Activated gamma-delta T cell treated with Interleukin-2 at 50 U/mL for 16 hours (primary cell): ENCODE measurements around the gene SCP2.
"Not testable (repeated sequence)": the region's sequence is repeated elsewhere in the genome, so short reads cannot be mapped to it uniquely, and the experiment has no call there.

Experiments
- DNase-seq: peaks from one replicate; pipeline ENCODE4 v3.0.0-alpha.2; 2020

SCP2 gene

DNA sequence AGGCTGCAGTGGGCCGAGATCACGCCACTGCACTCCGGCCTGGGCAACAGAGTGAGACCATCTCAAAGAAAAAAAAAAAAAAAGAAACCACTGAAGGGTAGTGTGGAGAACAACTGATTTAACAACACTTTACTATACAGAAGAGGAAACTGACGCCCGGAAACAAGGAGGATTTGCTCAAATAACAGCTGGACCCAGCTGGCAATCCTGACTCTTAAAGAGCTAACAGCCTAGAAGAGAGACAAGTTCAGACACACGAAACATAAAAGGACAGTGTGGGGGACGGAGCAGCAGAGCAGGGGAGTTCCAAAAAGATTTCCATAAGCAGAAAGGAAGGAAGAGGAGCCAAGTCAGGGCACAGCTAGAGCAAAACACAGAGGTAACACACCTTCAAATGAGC lies 9.9 kb upstream of the SCP2 start:
- no peak for DNase-seq

DNA sequence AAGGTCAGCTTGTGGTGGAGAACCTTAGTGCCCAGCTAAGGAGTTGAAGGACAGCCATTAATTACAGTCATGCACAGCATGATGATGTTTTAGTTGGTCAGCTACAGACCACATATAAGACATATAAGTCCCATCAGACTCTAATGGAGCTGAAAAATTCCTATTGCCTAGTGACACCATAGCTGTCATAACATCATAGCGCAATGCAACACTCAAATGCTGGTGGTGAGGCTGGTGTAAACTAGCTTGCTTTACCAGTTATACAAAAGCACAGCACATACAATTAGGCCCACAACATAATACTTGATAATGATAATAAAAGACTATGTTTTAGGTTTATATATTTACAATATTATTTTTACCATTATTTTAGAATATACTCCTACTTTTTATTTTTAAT lies 9.5 kb upstream of the SCP2 start:
- no peak for DNase-seq

DNA sequence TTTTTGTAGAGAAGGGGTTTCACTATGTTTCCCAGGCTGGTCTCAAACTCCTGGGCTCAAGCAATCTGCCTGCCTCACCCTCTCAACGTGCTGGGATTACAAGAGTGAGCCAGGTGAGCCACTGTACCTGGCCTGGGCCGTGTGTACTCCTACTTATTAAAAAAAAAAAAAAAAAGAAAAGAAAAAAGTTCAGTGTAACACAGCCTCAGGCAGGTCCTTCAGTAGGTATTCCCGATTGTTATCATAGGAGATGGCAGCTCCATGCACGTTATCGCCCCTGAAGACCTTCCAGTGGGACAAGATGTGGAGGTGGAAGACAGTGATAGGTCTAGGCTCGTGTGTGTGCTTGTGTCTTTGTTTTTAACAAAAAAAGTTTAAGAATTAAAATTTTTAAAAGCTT lies 8.9 kb upstream of the SCP2 start:
- DNase-seq: no peak

DNA sequence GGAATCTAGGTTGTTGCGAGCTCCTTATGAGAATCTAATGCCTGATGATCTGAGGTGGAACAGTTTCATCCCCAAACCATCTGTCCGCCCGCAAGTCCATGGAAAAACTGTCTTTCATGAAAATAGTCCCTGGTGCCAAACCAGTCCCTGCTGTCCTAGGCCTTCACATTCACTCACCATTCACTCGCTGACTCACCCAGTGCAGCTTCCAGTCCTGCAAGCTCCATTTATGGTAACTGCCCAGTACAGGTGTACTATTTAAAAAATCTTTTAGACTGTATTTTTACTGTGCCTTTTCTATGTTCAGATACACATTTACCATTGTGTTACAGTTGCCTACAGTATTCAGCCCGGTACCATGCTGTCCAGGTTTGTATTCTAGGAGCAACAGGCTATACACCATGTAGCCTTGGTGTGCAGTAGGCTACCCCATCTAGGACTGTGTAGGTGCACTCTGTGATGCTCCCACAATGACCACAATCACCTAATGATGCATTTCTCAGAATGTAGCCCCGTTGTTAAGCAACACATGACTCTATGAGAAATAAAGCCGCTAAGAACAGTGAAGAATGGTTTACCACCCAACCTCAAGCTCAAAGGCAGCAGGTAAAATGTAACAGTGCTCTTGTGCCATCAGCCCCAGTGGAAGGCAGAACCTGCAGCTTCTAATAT lies 7.9 kb upstream of the SCP2 start:
- DNase-seq: no peak

DNA sequence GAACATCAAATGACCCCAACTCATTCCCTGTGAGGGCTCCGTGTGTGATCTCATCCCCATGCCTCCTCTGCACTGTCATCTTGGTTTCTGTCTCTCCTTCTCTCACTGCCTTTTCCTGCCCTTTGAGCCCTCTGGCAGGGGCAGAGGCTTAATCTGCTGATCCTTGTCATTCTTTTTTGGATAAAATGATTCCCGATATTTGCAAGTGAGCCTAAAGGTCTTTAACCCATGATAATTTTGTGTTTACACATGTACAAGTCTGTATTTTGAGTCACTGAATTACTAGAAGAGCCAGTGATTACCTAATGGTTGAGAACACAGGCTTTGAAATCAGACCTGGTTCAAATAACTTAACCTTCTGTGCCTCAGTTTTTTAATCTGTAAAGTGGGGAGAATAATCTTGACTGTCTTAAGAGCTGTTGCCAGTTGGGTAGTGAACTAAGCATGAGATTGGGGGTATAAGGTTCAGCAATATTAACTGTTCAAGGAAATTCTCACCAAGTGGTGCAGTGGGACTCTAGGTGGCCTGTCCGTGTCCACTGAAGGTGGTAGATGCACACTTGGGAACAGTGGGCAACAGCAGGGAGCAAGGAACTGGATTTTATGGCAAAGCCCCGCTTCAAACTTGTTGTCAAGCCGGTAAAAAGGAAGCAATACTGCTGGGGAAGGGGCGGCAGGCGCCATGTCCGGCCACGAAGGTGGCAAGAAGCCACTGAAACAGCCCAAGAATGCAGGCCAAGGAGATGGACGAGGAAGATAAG lies 7.2 kb upstream of the SCP2 start:
- DNase-seq: no peak

DNA sequence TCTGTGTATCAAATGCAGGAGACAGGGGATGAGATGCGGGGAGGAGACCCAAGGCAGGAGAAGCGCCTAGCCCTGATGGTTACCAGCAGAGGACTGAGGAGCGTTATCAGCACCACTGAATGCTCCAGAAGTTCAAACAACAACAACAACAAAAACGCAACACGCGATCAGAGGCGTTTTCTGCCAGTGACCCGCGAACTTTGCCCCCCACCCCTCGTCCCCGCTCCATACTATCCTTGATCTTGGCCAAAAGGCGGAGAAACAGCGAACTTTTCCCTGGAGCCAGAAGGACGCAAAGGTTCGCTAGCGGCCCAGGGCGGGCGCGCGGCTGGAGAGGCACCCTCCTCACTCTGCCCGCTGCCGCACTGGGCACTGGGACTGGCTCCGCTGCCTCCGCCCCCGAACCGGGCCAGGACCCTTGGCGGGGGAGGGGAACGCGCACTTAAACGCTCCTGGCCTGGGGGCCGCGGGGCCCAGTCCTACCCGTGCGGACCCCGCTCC lies 6.2 kb upstream of the SCP2 start:
- DNase-seq: no peak

DNA sequence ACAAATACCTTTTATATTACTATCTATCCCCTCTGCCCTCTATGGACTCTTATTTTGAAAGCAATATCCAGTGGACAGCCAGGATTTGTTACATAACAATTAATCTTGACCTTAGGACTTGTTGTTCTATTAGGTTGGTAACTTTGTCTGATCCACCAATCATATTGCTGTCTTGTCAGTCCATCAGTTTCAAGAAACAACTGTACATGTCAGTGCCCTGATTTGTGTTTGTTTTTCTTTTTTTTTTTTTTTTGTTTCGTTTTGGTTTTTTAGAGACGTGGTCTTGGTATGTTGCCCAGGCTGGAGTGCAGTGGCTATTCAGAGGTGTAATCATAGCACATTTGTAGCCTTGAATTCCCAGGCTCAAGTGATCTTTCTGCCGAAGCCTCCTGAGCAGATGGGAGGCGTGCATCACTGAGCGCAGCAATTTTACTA lies 1.5 kb upstream of the SCP2 start:
- DNase-seq: no peak

DNA sequence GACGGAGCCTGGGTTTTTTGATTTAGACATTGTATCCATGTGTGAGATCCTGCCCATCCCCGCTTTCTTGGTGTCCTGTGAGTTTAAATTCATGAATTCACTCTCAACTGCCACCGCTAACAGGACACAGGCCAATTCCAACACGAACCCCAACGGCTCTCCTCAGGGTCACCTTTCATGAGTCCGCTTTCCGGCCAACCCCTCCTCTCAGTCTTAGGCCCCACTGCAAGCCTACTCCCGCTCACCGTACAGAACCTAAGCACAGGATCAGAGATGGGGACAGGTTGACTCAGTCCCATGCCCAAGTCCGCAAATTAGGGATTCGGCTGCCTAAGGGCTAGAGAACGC lies 238 bp upstream of the SCP2 start:
- DNase-seq: no peak

DNA sequence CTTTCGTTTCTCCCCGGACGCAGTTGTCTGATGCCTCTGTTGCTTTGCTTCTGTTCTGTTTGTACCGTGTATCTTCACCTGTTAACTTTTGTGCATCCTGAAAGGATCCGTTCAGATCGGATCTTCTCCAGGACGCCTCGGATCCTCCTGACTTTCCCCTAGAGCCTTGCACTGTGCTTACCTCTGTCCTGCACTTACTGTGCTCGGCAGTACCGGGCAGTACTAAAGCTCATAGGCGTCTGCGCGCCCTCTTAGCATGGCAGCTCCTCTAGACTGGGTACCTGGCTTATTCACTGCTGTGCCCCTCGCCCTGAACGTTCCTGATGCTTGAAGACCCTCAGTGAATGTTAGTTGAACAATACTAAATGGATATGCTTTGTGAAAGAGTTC lies 934 bp downstream of the SCP2 start:
- DNase-seq: no peak

DNA sequence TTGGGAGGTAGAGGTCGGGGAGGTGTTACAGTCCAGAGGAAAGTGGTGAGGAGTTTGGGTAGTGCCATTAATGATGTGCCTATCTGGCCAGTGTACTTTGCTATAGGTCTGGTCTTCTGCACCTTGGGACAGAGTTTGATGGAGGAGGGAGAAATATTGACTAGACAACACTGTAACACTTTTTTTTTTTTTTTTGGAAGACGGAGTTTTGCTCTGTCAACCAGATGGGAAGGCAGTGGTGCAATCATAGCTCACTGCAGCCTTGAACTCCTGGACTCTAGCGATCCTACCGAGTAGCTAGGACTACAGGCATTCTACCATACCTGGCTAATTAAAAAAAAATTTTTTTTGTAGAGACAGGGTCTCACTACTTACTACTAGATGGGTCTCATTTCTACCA lies 1.9 kb downstream of the SCP2 start:
- no peak for DNase-seq

DNA sequence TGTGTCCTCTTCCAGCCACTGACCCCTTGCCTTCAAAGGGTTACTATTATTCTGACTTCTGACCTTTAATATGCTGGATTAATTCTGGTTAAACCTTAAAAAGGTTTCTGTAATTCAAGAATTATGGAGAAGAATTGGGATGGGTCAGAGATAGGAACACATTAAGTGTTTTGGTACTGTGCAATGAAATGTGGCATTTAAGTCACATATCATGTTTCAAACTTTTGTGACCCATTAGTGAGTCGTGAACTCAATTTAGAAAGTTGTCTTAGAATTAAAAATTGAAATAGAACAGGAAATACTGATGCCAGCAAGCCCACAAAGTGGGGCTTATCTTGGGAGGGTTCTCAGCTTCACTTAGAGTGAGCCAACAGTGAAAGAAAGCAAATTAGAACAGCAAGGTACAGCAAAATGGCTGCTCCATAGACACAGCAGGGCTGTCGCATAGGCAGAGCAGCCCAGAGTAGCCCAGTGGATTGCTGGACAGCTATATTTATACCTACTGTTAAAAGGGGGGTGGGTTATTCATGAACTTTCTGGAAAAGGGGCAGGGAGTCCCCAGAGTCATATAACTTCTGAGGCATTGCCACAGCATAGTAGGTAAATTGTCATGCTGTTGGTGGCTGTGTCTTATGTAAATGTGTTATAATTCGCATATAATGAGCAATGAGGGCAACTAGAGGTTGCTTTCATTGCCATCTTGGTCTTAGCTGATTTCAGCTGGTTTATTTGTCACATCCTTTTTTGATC lies 10.5 kb downstream of the SCP2 start:
- DNase-seq: no peak

DNA sequence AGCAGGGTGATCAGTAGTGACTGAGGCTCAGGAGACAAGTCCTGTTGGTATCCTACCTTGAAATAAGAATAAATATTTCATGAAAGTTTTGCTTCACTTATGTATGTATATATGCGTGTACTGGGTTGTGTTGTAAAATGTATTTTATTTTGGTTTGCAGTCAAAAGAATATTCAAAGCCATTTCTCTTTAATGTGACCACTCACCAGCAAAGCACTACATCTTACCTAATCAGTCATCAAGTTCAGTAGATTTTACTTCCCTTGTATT lies 11.0 kb downstream of the SCP2 start:
- no peak for DNase-seq

DNA sequence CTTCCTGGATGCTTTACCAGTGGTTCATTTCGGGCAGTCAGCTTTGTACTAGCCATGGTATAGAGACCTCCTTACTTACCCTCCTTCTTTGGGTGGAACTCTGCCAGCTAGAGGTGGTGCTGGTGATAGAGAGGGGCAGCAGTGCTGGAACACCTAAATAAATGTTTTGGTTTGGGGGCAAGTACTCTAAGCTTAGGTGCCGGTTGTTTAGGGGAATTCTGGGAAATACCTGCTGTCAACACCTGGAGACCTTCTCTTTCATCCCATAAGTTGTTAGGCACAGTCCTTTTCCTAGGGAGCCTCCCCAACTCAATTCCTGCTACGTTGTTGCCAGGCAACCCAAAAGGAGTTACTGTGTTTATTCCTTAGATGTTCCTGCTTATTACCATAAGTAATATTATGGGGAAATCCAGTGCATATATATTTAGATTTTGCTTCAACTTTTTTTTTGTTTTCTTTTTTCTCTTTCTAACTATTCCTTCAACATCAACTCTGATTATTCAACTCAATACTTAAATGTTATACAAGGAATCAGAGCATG lies 16.9 kb downstream of the SCP2 start:
- no peak for DNase-seq

DNA sequence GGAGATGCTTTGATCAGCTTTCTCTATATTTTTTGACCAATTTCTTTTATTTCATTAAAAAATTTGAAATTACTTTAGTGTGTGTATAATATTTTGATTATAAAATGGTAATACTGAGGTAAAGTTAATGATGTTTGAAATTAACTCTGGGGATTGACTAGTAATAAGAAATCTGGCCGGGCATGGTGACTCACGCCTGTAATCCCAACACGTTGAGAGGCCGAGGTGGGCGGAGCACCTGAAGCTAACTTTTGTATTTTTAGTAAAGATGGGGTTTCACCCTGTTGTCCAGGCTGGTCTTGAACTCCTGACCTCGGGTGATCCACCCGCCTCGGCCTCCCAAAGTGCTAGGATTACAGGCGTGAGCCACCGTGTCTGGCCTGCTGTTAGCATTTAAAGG lies 17.5 kb downstream of the SCP2 start:
- DNase-seq: no peak

DNA sequence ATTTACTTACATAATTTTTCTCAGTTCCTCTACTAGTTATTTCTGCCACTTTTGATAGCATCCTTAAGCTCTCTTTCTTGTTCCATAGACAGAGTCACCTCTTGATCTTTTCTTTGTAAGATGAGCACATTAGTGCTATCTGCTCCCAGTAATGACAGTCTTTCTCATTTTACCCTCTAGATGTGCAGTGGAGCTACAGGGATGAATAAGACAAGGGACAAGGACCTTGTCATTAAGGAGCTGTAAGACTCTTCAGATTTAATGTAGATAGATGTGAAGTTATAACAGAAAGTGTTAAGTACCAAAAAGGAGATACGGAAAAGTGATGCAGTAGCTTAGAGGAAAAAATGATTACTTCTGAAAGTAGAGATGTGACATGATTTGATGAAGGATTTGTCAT lies 20.4 kb downstream of the SCP2 start:
- no peak for DNase-seq

DNA sequence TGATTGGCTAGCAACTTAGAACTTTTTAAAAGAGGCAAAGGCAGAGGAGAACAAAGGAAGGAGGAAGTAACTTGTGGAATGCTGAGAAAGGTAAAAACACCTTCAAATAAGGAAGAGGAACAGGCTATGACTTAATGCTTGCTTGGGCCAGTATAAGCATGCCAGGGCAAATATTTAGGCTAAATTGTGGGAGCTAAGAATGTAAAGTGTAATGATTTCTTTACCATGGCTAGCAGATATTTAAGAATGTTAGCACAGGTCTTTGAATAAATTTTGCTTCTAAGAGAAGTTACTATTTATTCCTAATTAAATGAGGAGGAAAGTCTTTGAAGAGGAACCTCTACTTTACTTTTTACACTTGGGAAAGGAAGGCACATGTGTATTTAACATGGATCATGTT lies 22.5 kb downstream of the SCP2 start:
- DNase-seq: not testable (repeated sequence)

DNA sequence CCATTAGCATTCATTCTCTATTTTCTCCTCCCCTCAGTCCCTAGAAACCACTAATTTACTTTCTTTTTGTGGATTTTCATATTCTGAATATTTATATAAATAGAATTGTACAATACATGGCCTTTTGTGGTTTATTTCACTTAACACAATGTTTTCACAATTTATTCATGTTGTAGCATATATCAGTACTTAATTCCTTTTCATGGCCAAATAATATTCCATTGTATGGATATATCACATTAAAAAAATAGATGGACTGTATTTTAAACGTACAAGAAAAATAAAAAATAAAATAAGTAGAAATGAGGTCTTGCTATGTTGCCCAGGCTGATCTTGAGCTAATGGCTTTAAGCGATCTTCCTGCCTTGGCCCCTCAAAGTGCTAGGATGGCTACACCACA lies 25.0 kb downstream of the SCP2 start:
- no peak for DNase-seq

DNA sequence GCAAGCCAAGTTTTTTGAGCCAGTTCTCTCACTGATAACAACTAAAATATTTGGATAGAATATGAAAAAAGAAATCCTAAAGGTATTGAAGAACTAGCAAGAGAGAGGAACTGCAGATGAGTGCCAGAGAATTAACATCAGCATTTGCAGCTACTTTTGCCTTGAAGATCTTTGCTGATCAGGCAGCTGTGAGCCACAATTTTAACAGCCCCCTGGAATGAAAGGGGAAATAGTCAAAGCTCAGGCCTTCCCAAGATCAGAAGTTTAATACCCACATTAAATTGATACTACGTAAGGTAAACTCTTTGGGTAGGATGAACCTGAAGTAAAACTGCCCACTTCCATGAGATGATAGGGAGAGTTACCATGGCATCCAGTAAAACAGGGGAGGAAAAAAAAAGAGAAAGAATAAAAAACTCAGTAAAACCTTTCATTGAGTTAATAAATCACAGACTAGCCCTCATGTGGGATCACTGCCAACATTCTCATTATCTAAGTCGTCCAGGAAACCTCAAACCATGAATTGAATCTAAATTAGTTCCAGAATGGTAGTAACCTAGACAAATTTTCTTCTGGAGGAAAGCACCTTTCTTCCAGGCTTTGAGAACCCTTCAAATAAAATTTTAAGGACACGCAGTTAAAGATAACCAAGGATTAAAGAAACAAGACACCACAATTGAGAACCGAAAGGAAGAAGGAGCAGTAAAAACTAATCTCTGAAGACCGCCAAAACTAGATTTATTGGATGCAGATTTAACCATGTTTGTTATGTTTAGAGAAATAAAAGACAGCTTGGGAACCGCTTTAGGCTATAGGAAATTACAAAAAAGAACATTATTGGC lies 28.3 kb downstream of the SCP2 start:
- DNase-seq: no peak

DNA sequence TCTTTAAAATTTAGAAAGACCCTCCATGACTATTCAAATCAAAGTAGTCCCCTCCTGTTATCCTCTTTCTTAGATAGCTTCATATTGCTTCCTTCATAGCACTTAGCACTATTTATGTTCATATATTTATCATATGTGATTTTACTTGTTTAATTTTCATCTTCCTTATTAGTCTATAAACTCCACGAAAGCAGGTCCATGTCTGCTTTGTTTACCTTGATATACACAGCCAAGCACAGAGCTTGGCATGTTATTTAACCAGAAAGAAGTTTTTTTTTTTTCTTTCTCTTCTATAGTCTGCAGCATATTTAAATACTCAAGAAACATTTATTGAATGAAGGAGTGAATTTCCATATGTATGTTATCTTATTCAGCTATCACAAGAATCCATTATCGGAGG lies 36.0 kb downstream of the SCP2 start:
- no peak for DNase-seq

DNA sequence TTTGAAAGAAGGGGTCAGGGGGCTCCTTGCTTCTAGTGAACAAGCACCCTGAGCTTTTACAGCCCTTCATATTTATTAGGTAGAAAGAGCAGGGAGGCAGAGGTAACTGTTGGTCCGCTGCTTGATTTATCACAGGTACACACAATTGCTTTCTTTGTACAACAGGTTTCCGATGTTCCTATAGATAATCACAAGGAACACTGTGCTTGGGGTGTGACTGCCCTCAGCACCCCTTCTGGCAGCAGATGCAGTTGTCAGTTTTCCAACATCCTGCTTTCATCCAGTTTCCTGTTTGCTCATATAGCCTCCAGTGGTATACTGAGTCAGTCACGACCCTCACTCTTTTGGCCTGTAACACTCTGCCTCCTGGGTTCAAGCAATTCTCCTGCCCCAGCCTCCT lies 40.6 kb downstream of the SCP2 start:
- DNase-seq: no peak

DNA sequence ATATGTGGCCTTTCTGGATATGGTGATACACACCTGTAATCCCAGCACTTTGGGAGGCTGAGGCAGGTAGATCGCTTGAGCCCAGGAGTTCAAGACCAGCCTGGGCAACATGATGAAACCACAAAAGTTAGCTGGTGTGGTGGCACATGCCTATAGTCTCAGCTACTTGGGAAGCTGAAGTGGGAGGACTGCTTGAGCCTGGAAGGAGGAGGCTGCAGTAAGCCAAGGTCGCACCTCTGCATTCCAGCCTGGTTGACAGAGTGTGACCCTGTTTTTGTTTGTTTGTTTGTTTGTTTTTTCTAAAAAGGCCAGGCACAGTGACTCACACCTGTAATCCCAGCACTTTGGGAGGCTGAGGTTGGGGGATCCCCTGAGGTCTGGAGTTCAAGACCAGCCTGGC lies 42.2 kb downstream of the SCP2 start:
- DNase-seq: not testable (repeated sequence)

DNA sequence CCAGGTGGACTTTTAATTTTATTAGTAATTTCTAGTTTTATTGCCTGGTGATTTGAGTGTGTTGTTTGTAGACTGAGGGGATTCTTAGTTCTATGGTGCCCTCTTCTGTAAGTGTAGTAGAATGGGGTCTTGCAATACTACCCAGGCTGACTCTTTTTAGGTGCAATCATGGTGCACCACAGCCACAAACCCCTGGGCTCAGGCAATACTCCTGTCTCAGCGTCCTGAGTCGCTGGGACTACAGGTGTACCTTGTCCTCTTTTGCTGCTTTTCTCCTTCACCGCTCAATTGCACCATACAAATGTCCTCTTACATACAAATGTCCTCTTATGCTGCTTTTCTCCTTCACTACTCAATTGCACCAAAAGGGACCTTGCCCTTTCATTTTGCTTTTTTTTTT lies 43.1 kb downstream of the SCP2 start:
- DNase-seq: no peak

DNA sequence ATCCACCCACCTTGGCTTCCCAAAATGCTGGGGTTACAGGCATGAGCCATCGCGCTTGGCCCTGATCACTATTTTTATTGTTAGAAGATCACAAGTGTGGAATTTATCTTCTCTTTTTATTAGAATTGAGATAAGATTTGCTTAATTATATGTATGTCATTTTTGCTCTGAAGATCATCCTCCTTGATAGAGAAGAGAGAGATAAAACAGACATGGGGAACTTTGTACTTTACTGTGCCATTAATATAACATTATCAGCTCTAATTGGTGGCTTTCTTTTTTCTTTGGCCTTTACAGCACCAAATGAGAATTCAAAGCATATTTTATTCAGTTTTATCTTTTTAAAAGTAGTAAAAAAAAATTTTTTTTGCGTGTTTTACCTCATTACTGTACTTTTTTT lies 46.8 kb downstream of the SCP2 start:
- no peak for DNase-seq
